Esophagus muscularis mucosa (tissue), 4 donors: Measurements from ENCODE around the gene SOAT2. TPM values are rescaled to one million over a fixed set of nuclear protein-coding genes. Genes with fewer than 3 reads are reported as not detected.
A peak's percentile ranks its signal among the peaks of the same experiment; 100 is the strongest.
"Not testable (repeated sequence)": the region's sequence is repeated elsewhere in the genome, so short reads cannot be mapped to it uniquely, and the experiment has no call there.

Experiments used
- DNase-seq: peaks from one replicate; pipeline ENCODE4 v3.0.0-alpha.2; 2017; ENCODE audit errors: extremely low spot score
- H3K27ac ChIP-seq, 4 donors: fragments of 200-600 bp; sonication (generic); replicated peaks in 1 of 4; 1 replicate in 3 of 4; 2 replicates in 1 of 4; pipeline ENCODE4 v1.5.1; 2016 to 2019; ENCODE audit warnings: mild to moderate bottlenecking in 1 of 4
- H3K27me3 ChIP-seq, 4 donors: fragments of 200-600 bp; sonication (generic); one replicate each; pipeline versions ENCODE4 v1.5.1 to v1.6.0; 2016 to 2019
- H3K36me3 ChIP-seq, 4 donors: fragments of 200-600 bp; sonication (generic); one replicate each; pipeline ENCODE4 v1.5.1; 2016 to 2019
- H3K4me1 ChIP-seq, 4 donors: fragments of 200-600 bp; sonication (generic); one replicate each; pipeline ENCODE4 v1.5.1; 2016 to 2019
- H3K4me3 ChIP-seq, 4 donors: fragments of 200-600 bp; sonication (generic); 1 replicate in 2 of 4; 2 replicates in 2 of 4; pipeline ENCODE4 v1.5.1; 2016 to 2019; ENCODE audit warnings: mild to moderate bottlenecking in 4 of 4, moderate library complexity in 1 of 4
- H3K9me3 ChIP-seq, 4 donors: fragments of 200-600 bp; sonication (generic); 1 replicate in 3 of 4; 2 replicates in 1 of 4; pipeline ENCODE4 v1.5.1; 2016 to 2019
- EP300 ChIP-seq: sonication (generic); formaldehyde crosslinking; IDR thresholded peaks from one replicate; pipeline ENCODE4 v1.6.1; 2017; ENCODE audit warnings: antibody characterized with exemption
- POLR2A ChIP-seq: fragments of 450-650 bp; IDR thresholded peaks from one replicate; pipeline ENCODE4 v1.6.1; 2017; ENCODE audit warnings: antibody characterized with exemption, moderate library complexity, mild to moderate bottlenecking, low read depth
- POLR2AphosphoS5 ChIP-seq, 2 donors: sonication (generic); formaldehyde crosslinking; IDR thresholded peaks; one replicate each; pipeline ENCODE4 v1.6.1; 2017; ENCODE audit warnings: antibody characterized with exemption in 2 of 2
- whole genome bisulfite sequencing: methylation state at CpG from one replicate; pipeline ENCODE4 v1.1.5; 2018; 5-methylcytosine and 5-hydroxymethylcytosine counted together
- intact Hi-C: fragments of 100-400 bp; cut with DNase I; formaldehyde crosslinking; loops from one replicate; pipeline ENCODE4 v1.15.1; 2023
- total RNA-seq, 4 donors: library from RNA; depleted of rRNA; stranded (reverse); fragments of >200 nt; gene quantifications; one replicate each; pipeline versions ENCODE4 v1.1.0 to v1.2.1, GENCODE V29; 2016
- TF ChIP-seq, protein P1 (sequence below), 3 experiments: fragments of 200-600 bp in 2 of 3; fragments of 450-650 bp in 1 of 3; sonication (generic) in 2 of 3; IDR thresholded peaks; one replicate each; pipeline ENCODE4 v1.5.1; 2017 to 2019; ENCODE audit warnings: antibody characterized with exemption in 3 of 3, mild to moderate bottlenecking in 2 of 3, moderate library complexity in 1 of 3

The SOAT2 gene
- total RNA-seq, 4 donors from 2014 or later, result not detected

DNA sequence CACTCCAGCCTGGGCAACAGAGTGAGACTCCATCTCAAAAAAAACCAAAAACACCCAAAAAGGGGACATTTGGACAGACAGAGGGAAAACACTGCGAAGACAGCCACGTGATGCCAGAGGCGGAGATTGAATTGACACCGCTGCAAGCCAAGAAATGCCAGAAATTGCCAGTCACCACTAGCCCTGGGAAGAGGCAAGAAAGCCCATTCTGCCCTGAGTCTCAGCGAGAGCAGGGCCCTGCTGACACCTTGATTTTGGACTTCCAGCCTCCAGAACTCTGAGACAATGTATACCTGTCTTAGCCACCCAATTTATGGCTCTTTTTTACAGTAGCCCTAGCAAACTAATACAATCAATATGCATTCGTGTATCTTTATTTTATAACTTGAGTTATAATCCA, 13.2 kb upstream of the SOAT2 start:
- Histone ChIP-seq H3K4me1 (peaks cover 0 to 4% (median 0%) of the 10 kb centered on the region in 4 donors), H3K9me3 (no peaks in the 10 kb centered on the region), H3K4me3 (no peak overlapping the region), H3K36me3 (no peaks in the 10 kb centered on the region), H3K27me3 (no peaks in the 10 kb centered on the region), H3K27ac (no peak overlapping the region)
- TF ChIP-seq, protein P1, sequence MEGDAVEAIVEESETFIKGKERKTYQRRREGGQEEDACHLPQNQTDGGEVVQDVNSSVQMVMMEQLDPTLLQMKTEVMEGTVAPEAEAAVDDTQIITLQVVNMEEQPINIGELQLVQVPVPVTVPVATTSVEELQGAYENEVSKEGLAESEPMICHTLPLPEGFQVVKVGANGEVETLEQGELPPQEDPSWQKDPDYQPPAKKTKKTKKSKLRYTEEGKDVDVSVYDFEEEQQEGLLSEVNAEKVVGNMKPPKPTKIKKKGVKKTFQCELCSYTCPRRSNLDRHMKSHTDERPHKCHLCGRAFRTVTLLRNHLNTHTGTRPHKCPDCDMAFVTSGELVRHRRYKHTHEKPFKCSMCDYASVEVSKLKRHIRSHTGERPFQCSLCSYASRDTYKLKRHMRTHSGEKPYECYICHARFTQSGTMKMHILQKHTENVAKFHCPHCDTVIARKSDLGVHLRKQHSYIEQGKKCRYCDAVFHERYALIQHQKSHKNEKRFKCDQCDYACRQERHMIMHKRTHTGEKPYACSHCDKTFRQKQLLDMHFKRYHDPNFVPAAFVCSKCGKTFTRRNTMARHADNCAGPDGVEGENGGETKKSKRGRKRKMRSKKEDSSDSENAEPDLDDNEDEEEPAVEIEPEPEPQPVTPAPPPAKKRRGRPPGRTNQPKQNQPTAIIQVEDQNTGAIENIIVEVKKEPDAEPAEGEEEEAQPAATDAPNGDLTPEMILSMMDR (IDR thresholded peaks at IDR 0.05), result no peak
- no peak for TF ChIP-seq POLR2A
- TF ChIP-seq EP300, result no peak
- no peak for TF ChIP-seq POLR2AphosphoS5 (IDR thresholded peaks at IDR 0.05)
- intact Hi-C loops, result no loop called here
- DNase-seq, result no peak
- over 99% methylated on average over 6 of the region's 6 CpGs for WGBS

DNA sequence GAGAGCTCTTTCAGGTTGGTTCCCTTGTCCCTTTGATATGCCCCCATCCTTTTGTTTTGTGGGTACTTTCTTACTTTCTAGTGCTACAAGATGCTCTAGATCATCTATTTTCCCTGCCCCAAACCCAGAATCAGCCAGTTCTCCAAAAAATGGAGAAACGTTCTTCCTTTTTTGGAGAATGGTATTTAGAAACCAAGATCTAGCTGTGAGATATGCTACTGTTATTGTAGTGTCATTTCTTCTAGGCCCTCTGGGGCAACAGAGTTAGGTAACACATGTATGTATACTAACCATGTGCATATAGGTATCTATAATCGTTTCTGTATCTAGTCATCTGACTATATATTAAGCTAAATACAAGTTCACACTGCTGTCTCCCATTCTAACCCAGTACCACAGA, 12.7 kb upstream of the SOAT2 start:
- Histone ChIP-seq H3K27me3 (no peaks in the 10 kb centered on the region), H3K4me1 (peaks cover 0 to 4% (median under 1%) of the 10 kb centered on the region in 4 donors), H3K27ac (no peak overlapping the region), H3K9me3 (no peaks in the 10 kb centered on the region), H3K4me3 (no peak overlapping the region), H3K36me3 (no peaks in the 10 kb centered on the region)
- 72% methylated on average over 2 of the region's 2 CpGs for WGBS
- intact Hi-C loops, result no loop called here
- DNase-seq, result no peak
- no peak for TF ChIP-seq EP300
- TF ChIP-seq POLR2A, result no peak
- no peak for TF ChIP-seq POLR2AphosphoS5 (IDR thresholded peaks at IDR 0.05)
- TF ChIP-seq, protein P1 (IDR thresholded peaks at IDR 0.05), result no peak

DNA sequence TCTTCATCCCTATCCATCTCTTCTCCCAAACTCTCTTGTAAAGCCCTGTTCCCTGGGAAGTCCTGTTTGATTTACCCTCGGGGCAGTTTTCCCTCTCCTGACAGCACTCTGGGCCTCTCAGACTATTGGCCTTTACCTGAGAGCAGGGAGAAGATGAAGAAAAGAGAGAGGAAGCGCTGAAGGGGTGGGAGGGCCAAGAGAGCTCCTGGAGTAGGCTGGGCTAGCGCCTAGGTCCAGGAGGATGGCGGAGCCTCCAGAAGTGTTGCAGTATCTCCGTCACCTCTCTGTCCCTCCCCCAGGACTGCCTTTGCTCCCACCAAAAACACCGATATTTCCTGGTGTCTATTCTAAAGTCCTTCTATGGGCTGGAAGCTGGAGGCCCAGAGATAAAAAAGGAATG, 11.5 kb upstream of the SOAT2 start:
- TF ChIP-seq, protein P1 (IDR thresholded peaks at IDR 0.05), result no peak
- no peak for TF ChIP-seq EP300
- no peak for TF ChIP-seq POLR2AphosphoS5 (IDR thresholded peaks at IDR 0.05)
- no peak for TF ChIP-seq POLR2A
- intact Hi-C loops, result no loop called here
- Histone ChIP-seq H3K9me3 (no peaks in the 10 kb centered on the region), H3K27ac (no peak overlapping the region), H3K36me3 (no peaks in the 10 kb centered on the region), H3K27me3 (no peaks in the 10 kb centered on the region), H3K4me3 (no peak overlapping the region), H3K4me1 (peaks cover 11 to 14% (median 12%) of the 10 kb centered on the region in 4 donors)
- 91% methylated on average over 6 of the region's 6 CpGs for WGBS
- no peak for DNase-seq

DNA sequence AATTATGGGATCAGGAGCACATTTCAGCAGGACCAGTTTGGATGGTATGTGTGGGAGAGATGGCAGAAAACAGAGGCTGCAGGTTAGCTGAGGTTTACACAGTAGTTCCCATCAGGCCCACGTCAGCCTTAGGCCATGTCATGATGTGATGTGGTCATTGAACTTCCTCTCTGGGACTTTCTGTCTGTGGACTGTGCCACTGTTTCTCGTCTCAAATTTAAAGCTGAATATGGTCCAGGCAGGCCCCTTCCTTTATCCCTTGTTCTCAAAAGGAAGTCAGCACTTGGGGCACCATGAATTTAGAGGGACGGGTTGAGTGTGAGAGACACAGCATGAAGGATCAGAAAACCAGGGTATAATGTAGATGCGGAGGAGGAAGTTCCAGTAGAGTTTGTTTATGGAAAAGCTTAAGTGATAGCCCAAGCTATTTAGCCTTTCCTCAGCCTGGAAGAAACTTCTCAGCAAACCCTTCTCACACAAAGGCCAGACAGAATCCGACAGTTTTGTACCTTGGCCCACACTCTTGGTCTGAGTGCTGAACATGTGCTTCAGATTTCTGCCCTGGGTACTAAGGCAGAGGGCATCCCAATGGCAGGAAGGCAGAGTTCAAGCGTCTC, 9.4 kb upstream of the SOAT2 start:
- Histone ChIP-seq H3K4me1 (peaks cover 28 to 35% (median 33%) of the 10 kb centered on the region in 4 donors), H3K27me3 (no peaks in the 10 kb centered on the region), H3K9me3 (no peaks in the 10 kb centered on the region), H3K27ac (peak overlapping the region in 3 of 4 donors; percentile 0 to 45 (median 36)), H3K4me3 (no peak overlapping the region), H3K36me3 (no peaks in the 10 kb centered on the region)
- no peak for TF ChIP-seq POLR2A
- TF ChIP-seq, protein P1 (IDR thresholded peaks at IDR 0.05), result no peak
- no peak for TF ChIP-seq EP300
- no peak for DNase-seq
- WGBS, result 79% methylated on average over 5 of the region's 6 CpGs
- intact Hi-C loops, result no loop called here

DNA sequence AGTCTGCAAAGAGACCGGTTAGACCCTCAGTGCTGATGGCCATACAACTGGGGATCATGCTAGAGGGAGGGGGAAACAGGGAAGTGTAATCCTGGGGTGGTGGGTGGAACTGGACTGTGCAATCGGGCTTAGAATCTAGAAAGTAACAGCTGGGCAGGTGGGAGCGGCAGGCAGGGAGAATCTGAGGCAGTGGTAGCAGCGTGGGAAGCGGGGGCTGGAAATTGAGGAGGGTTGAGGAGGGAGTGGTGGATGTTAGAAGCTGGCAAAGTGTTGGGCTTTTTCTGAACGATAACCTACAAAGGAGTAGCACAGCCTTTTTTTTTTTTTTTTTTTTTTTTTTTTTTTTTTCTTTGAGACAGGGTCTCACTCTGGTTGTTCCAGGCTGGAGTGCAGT, 8.9 kb upstream of the SOAT2 start:
- intact Hi-C loops, result no loop called here
- 71% methylated on average over 6 of the region's 6 CpGs for WGBS
- Histone ChIP-seq H3K9me3 (no peaks in the 10 kb centered on the region), H3K4me1 (peaks cover 32 to 41% (median 38%) of the 10 kb centered on the region in 4 donors), H3K27ac (peak overlapping the region in 3 of 4 donors; percentile 0 to 45 (median 36)), H3K4me3 (no peak overlapping the region), H3K36me3 (no peaks in the 10 kb centered on the region), H3K27me3 (no peaks in the 10 kb centered on the region)
- TF ChIP-seq, protein P1 (IDR thresholded peaks at IDR 0.05), result no peak
- TF ChIP-seq POLR2A (no peak), EP300 (no peak), POLR2AphosphoS5 (IDR thresholded peaks at IDR 0.05) (no peak)
- DNase-seq, result no peak

DNA sequence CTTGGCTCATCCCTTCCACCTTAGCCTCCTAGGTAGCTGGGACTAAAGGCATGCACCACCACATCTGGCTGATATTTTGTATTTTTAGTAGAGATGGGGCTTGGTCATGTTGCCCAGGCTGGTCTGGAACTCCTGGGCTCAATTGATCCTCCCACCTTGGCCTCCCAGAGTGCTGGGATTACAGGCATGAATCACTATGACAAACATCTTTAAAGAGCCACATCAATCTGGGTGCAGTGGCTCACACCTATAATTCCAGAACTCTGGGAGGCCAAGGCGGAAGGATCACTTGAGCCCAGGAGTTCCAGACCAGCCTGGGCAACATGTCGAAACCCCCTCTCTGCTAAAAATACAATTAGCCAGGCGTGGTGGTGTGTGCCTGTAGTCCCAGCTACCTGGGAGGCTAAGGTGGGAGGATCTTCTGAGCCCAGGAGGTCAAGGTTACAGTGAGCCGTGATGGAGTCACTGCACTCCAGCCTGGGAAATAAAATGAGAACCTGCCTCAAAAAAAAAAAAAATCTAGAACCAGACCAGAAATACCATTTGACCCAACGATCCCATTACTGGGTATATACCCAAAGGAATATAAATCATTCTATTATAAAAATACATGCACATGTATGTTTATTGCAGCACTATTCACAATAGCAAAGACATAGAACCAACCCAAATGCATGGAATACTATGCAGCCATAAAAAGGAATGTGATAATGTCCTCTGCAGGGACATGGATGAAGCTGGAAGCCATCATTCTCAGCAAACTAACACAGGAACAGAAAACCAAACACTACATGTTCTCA, 8.3 kb upstream of the SOAT2 start:
- intact Hi-C loops, H3K27me3 ChIP-seq, H3K36me3 ChIP-seq, H3K4me3 ChIP-seq, H3K9me3 ChIP-seq, DNase-seq: not testable (repeated sequence)
- 99% methylated on average over 5 of the region's 5 CpGs for WGBS
- H3K4me1 ChIP-seq, result peaks cover 32 to 44% (median 42%) of the 10 kb centered on the region in 4 donors
- peak overlapping the region in 1 of 4 donors; percentile 96 for H3K27ac ChIP-seq

DNA sequence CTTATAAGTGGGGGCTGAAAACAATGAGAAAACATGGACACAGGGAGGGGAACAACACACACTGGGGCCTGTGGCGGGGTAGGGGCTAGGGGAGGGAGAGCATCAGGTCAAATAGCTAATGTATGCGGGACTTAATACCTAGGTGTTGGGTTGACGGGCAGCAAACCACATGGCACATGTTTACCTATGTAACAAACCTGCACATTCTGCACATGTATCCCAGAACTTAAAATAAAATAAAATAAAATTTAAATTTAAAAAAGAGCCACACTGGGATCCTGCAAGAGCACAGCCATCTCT, 7.7 kb upstream of the SOAT2 start:
- H3K27me3 ChIP-seq, H3K36me3 ChIP-seq, DNase-seq, H3K9me3 ChIP-seq, intact Hi-C loops, H3K4me3 ChIP-seq: not testable (repeated sequence)
- Histone ChIP-seq H3K27ac (peak overlapping the region in 3 of 4 donors; percentile 87 to 96 (median 89)), H3K4me1 (peaks cover 32 to 50% (median 47%) of the 10 kb centered on the region in 4 donors)
- 89% methylated on average over 3 of the region's 3 CpGs for WGBS
